Heart left ventricle (tissue), 13 donors: ENCODE data around the gene CGB7.

Experiments
- POLR2A ChIP-seq, 2 donors: fragments of 450-650 bp; IDR thresholded peaks; one replicate each; pipeline ENCODE4 v1.6.1; 2017; ENCODE audit warnings: antibody characterized with exemption in 2 of 2, mild to moderate bottlenecking in 2 of 2, moderate library complexity in 2 of 2
- TF ChIP-seq, protein P1 (sequence below), 12 donors: fragments of 200-600 bp; sonication (generic) in 4 of 12; IDR thresholded peaks; one replicate each; pipeline versions ENCODE4 v1.5.0 to v1.8.0; 2018 to 2022; ENCODE audit warnings: antibody characterized with exemption in 12 of 12, mild to moderate bottlenecking in 5 of 12
- donor health status: ischemic (EF 13 %, LVEDD 7.1; RV severe dilation, severe dysfunction).
- donor health status: DM: no; HTN: yes; CAD: no.
- donor health status: DM: no; HTN: no; CAD: no.
- donor health status: ischemic (EF 25% LVEDD 6.9; RV normal size, moderate dysfunction).
- donor health status: ischemic (EF 25% LVEDD 5.7; RV mildly dilated, moderate dysfunction).
- donor health status: ischemic (EF 35%, LVEDD 5.7; RV mildly dilated, moderate dysfunction).
- donor health status: nonischemic (EF 11% LVEDD 7.7; RV severe dilation, severe dysfunction).
- donor health status: DM: yes; HTN: yes; CAD: no.
- donor health status: PGD.
- donor health status: ischemic (EF 29% LVEDD 5.4; RV normal size, mild dysfunction).
- donor health status: nonischemic (EF 23%, LVEDD 6.1; RV moderate dilation, normal function).

DNA sequence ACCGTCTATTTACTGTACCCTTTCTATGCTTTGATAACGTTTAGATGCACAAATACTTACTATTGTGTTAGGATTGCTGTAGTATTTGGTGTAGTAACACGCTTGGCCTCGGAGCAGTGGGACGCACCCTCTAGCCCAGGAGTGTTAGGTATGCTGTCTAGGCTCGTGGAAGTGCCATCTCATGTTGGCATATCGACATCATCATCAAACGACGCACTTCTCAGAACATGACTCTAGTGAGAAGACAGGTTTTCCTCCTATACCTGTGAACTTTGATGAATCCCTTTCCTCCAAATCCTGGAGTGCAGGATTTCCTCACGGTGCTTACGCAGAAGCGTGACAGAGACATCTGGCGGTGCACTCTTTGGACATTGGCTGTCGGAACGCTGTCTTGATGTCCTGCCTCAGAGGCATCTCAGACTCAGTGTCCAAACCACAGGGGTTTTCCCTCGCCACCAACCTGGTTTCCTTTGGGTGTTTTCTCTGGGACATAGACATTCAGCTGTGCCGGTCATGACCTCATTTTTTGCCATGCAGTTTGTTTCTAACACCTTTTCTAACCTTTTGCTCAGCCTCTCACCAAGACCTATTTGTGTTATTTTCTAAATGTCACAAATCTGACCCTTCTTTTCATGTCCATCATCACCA, 34.0 kb upstream of the CGB7 start:
- TF ChIP-seq POLR2A (IDR thresholded peaks at IDR 0.05), result no peak
- TF ChIP-seq, protein P1, sequence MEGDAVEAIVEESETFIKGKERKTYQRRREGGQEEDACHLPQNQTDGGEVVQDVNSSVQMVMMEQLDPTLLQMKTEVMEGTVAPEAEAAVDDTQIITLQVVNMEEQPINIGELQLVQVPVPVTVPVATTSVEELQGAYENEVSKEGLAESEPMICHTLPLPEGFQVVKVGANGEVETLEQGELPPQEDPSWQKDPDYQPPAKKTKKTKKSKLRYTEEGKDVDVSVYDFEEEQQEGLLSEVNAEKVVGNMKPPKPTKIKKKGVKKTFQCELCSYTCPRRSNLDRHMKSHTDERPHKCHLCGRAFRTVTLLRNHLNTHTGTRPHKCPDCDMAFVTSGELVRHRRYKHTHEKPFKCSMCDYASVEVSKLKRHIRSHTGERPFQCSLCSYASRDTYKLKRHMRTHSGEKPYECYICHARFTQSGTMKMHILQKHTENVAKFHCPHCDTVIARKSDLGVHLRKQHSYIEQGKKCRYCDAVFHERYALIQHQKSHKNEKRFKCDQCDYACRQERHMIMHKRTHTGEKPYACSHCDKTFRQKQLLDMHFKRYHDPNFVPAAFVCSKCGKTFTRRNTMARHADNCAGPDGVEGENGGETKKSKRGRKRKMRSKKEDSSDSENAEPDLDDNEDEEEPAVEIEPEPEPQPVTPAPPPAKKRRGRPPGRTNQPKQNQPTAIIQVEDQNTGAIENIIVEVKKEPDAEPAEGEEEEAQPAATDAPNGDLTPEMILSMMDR (IDR thresholded peaks at IDR 0.05), result no peak
